Measurements from ENCODE around the gene CLEC9A.

The CLEC9A gene

DNA sequence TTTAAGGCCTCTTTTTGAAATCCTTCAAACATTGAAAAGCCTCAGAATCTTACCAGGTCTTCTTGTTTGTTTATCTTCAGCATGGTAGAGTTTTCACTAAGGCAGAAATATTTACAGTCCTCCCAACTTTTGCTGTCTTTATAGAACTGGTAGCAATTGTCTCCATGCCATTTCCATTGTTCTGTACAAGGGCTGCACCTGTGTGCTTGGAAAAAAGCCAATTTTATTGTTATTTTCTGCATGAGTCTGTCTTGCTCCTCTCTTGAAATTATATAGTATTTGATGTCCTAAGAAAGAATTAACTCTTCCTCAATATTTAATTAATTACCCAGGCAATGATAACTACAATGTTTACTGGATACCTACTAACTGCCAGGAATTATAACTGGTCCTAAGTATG lies 45.0 kb downstream of the CLEC9A start:
- peaks cover 3% of the 10 kb centered on the region for H3K27me3 ChIP-seq
- TF ChIP-seq CTCF (IDR thresholded peaks at IDR 0.05; ENCODE audit: low read depth, low read length) = no peak
- no peak for DNase-seq
- no peaks in the 10 kb centered on the region for H3K36me3 ChIP-seq
- H3K4me1 ChIP-seq = no peaks in the 10 kb centered on the region
- no peak overlapping the region for H3K4me3 ChIP-seq (ENCODE audit: low read depth, low read length)
- no peaks in the 10 kb centered on the region for H3K9me3 ChIP-seq

GRCh38 chr12:10082117-10082874 lies 51.8 kb downstream of the CLEC9A start:
- Histone ChIP-seq H3K36me3 (no peaks in the 10 kb centered on the region), H3K4me3 (ENCODE audit: low read depth, low read length) (no peak overlapping the region), H3K9me3 (no peaks in the 10 kb centered on the region), H3K27me3 (no peaks in the 10 kb centered on the region), H3K4me1 (no peaks in the 10 kb centered on the region)
- no peak for DNase-seq
- no peak for TF ChIP-seq CTCF (IDR thresholded peaks at IDR 0.05; ENCODE audit: low read depth, low read length)

DNA sequence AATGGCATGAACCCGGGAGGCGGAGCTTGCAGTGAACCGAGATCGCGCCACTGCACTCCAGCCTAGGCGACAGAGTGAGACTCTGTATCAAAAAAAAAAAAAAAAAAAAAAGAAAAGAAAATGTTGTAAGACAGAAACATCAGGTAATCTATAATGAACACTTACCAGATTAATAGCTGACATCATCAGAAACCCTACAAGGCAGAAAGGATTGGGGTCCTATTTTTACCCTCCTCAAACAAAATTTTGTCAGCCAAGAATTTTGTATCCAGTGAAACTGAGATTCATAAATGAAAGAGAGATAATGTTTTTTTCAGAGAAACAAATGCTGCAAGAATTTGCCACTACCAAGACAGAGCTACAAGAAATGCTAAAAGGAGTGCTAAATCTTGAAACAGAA lies 54.3 kb downstream of the CLEC9A start:
- Histone ChIP-seq H3K4me1 (no peaks in the 10 kb centered on the region), H3K9me3 (no peaks in the 10 kb centered on the region), H3K27me3 (no peaks in the 10 kb centered on the region; the same call in 1 of the 2 replicates), H3K36me3 (no peaks in the 10 kb centered on the region), H3K4me3 (ENCODE audit: low read depth, low read length) (no peak overlapping the region)
- no peak for TF ChIP-seq CTCF (IDR thresholded peaks at IDR 0.05; ENCODE audit: low read depth, low read length)
- no peak for DNase-seq

GRCh38 chr12:10086387-10086786 lies 55.9 kb downstream of the CLEC9A start:
- TF ChIP-seq CTCF (IDR thresholded peaks at IDR 0.05; ENCODE audit: low read depth, low read length) = no peak
- Histone ChIP-seq H3K4me3 (ENCODE audit: low read depth, low read length) (no peak overlapping the region), H3K36me3 (no peaks in the 10 kb centered on the region), H3K4me1 (no peaks in the 10 kb centered on the region), H3K9me3 (no peaks in the 10 kb centered on the region), H3K27me3 (no peaks in the 10 kb centered on the region; the same call in 1 of the 2 replicates)
- DNase-seq = no peak

DNA sequence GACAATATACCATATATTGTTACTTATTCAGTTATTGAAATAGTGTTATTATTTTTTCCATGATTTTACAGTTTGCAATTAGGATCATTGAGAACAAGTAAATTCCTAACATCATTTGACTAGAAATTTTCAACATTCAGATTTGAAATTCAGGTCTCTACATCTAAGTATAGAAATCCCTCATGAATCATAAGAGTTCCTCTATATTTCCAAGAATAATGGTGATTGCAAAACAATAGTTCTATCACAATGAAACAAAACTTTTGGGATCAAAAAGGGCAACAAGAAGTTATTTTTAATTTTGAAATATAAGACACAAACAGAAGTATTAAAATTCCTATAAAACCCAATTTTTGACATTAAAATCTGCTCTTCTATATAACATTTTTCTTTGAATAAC lies 57.5 kb downstream of the CLEC9A start:
- no peaks in the 10 kb centered on the region for H3K4me1 ChIP-seq
- no peaks in the 10 kb centered on the region; the same call in 1 of the 2 replicates for H3K27me3 ChIP-seq
- H3K4me3 ChIP-seq (ENCODE audit: low read depth, low read length) = no peak overlapping the region
- H3K36me3 ChIP-seq = no peaks in the 10 kb centered on the region
- no peak for TF ChIP-seq CTCF (IDR thresholded peaks at IDR 0.05; ENCODE audit: low read depth, low read length)
- H3K9me3 ChIP-seq = no peaks in the 10 kb centered on the region
- DNase-seq = no peak
